MCF 10A (cell line): ENCODE data around the gene ZNF526. TPM values are rescaled to one million over a fixed set of nuclear protein-coding genes. Genes with fewer than 3 reads are reported as not detected.
"Not testable (repeated sequence)": the region's sequence is repeated elsewhere in the genome, so short reads cannot be mapped to it uniquely, and the experiment has no call there.

Source experiments
- BruUV-seq: library from RNA; stranded (reverse); fragments of 400-500 nt; replicated peaks from 2 replicates; lab custom pipeline; 2021; lab: Mats Ljungman, UMichigan
- CTCF ChIA-PET: fragments of 300-600 bp; sonication (Branson Sonifier 250); formaldehyde crosslinking; extraction: SDS; loops from one replicate; lab custom pipeline; 2021; ENCODE audit warnings: antibody characterized with exemption, inconsistent platforms; lab: Yijun Ruan, JAX
- POLR2A ChIA-PET: fragments of 300-600, 350-650 bp; sonication (Branson Sonifier 250); formaldehyde crosslinking; extraction: SDS; loops from one replicate; lab custom pipeline; 2020; ENCODE audit warnings: antibody characterized with exemption, inconsistent platforms; lab: Yijun Ruan, JAX
- DNase-seq: peaks from one replicate; pipeline ENCODE4 v3.0.0-alpha.2; 2018; ENCODE audit not compliant: unreplicated experiment
- H3K27ac Mint-ChIP-seq: one replicate; pipeline ENCODE4 v1.8.0; 2022; ENCODE audit warnings: mild to moderate bottlenecking, low read depth, mixed read lengths; ENCODE audit not compliant: unreplicated experiment
- H3K27me3 Mint-ChIP-seq: one replicate; pipeline ENCODE4 v1.8.0; 2022; ENCODE audit warnings: mixed read lengths; ENCODE audit not compliant: insufficient read depth, unreplicated experiment
- H3K36me3 Mint-ChIP-seq: one replicate; pipeline ENCODE4 v1.8.0; 2022; ENCODE audit warnings: mild to moderate bottlenecking, moderate library complexity, mixed read lengths; ENCODE audit not compliant: insufficient read depth, unreplicated experiment
- H3K4me1 Mint-ChIP-seq: one replicate; pipeline ENCODE4 v1.8.0; 2022; ENCODE audit warnings: mixed read lengths; ENCODE audit not compliant: insufficient read depth, unreplicated experiment
- H3K4me3 Mint-ChIP-seq: one replicate; pipeline ENCODE4 v1.8.0; 2022; ENCODE audit warnings: mild to moderate bottlenecking, moderate library complexity, mixed read lengths; ENCODE audit not compliant: unreplicated experiment
- H3K9me3 Mint-ChIP-seq: one replicate; pipeline ENCODE4 v1.8.0; 2022; ENCODE audit warnings: mixed read lengths; ENCODE audit not compliant: unreplicated experiment
- intact Hi-C: fragments of 100-400 bp; cut with micrococcal nuclease; formaldehyde crosslinking; loops from 2 replicates; pipeline ENCODE4 v1.14.1; 2022
- total RNA-seq: library from RNA; stranded (reverse); gene quantifications from 2 replicates; pipeline ENCODE4 v1.2.3, GENCODE V29; 2022
- TF ChIP-seq, protein P1 (sequence below): fragments of 200-600 bp; IDR thresholded peaks from one replicate; pipeline ENCODE4 v1.8.0; 2022; ENCODE audit warnings: antibody characterized with exemption, mild to moderate bottlenecking; ENCODE audit not compliant: unreplicated experiment

Gene ZNF526
- total RNA-seq, 1 experiment from 2014 or later = 12.3 TPM

DNA sequence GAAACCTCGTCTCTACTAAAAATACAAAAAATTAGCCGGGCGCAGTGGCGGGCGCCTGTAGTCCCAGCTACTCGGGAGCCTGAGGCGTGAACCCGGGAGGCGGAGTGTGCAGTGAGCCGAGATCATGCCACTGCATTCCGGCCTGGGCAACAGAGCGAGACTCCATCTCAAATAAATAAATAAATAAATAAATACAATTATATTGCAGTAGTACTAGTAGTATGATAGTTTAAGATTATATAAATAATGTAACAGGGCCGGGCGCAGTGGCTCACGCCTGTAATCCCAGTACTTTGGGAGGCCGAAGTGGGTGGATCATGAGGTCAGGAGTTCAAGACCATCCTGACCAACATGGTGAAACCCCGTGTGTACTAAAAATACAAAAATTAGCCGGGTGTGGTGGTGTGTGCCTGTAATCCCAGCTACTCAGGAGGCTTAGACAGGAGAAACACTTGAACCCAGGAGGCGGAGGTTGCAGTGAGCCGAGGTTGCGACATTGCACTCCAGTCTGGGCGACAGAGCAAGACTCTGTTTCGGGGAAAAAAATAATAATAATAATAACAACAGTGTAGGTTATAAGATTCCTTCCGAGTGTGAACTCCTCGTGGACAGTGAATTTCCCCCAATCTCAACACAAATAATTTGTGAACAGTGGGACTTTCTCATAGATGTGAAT lies 47.0 kb downstream of the ZNF526 start:
- BruUV-seq, H3K9me3 Mint-ChIP-seq, H3K27me3 Mint-ChIP-seq, DNase-seq, H3K4me3 Mint-ChIP-seq, H3K27ac Mint-ChIP-seq, intact Hi-C loops: not testable (repeated sequence)
- Mint-ChIP-seq H3K36me3 (peaks cover 10% of the 10 kb centered on the region), H3K4me1 (peaks cover 23% of the 10 kb centered on the region)
- ChIA-PET POLR2A (interaction anchor here (0.7 to 2.1 kb wide), 7 partner anchors 9 to 23 kb away, joined by 3 to 10 read pairs (median 3); partner anchors contain the start of gene ERF), CTCF (interaction anchor here (1.7 kb wide), 1 partner anchor 13 kb away, joined by 5 read pairs; no protein-coding TSS in a partner anchor)

DNA sequence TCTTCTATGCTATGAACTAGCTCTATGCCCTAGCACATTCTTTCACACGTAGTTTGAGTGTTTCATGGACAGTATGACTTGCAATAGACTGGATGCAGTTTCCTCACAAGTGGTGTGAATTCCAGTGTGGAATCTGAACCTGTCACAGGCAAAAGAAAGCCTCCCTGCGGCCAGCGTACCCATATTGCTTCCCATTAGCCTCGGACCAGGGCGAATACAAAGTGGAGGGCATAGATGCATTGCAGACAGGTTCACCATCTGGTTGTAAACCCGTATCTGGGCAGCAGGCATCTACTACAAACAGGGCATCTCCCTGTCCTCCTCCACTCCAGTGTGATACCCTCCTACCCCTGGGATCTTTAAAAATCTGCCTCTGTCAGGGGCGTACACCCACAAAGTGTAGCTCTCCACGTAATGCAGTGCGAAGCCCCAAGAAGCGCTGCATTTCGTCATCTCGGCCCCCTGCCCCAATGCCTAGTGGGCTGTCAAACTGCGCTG lies 47.6 kb downstream of the ZNF526 start:
- H3K36me3 Mint-ChIP-seq = peaks cover 10% of the 10 kb centered on the region
- no peak overlapping the region for H3K4me3 Mint-ChIP-seq
- TSS peak; percentile 16 for BruUV-seq
- H3K9me3 Mint-ChIP-seq = no peaks in the 10 kb centered on the region
- CTCF ChIA-PET = interaction anchor here (1.7 kb wide), 1 partner anchor 12 kb away, joined by 5 read pairs; no protein-coding TSS in a partner anchor
- TF ChIP-seq, protein P1, sequence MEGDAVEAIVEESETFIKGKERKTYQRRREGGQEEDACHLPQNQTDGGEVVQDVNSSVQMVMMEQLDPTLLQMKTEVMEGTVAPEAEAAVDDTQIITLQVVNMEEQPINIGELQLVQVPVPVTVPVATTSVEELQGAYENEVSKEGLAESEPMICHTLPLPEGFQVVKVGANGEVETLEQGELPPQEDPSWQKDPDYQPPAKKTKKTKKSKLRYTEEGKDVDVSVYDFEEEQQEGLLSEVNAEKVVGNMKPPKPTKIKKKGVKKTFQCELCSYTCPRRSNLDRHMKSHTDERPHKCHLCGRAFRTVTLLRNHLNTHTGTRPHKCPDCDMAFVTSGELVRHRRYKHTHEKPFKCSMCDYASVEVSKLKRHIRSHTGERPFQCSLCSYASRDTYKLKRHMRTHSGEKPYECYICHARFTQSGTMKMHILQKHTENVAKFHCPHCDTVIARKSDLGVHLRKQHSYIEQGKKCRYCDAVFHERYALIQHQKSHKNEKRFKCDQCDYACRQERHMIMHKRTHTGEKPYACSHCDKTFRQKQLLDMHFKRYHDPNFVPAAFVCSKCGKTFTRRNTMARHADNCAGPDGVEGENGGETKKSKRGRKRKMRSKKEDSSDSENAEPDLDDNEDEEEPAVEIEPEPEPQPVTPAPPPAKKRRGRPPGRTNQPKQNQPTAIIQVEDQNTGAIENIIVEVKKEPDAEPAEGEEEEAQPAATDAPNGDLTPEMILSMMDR = no peak
- intact Hi-C loops = loop anchor here (1.0 to 2.0 kb wide), 2 partner anchors 13 to 16 kb away; partner anchors contain the start of gene ERF
- peaks cover 23% of the 10 kb centered on the region for H3K4me1 Mint-ChIP-seq
- H3K27me3 Mint-ChIP-seq = no peaks in the 10 kb centered on the region
- no peak overlapping the region for H3K27ac Mint-ChIP-seq
- DNase-seq = no peak
- POLR2A ChIA-PET = interaction anchor here (0.6 to 2.1 kb wide), 6 partner anchors 12 to 23 kb away, joined by 3 to 10 read pairs (median 4); partner anchors contain the start of gene ERF

- CTCF ChIA-PET = interaction anchor here (1.7 kb wide), 1 partner anchor 11 kb away, joined by 5 read pairs; no protein-coding TSS in a partner anchor
- Mint-ChIP-seq H3K4me3 (no peak overlapping the region), H3K36me3 (peaks cover 10% of the 10 kb centered on the region), H3K27me3 (no peaks in the 10 kb centered on the region), H3K4me1 (peaks cover 23% of the 10 kb centered on the region), H3K9me3 (no peaks in the 10 kb centered on the region), H3K27ac (no peak overlapping the region)
- TF ChIP-seq, protein P1 = no peak
- peak; percentile 100 for DNase-seq
- intact Hi-C loops = loop anchor here (1.0 to 2.0 kb wide), 2 partner anchors 13 to 15 kb away; partner anchors contain the start of gene ERF
- no TSS peak for BruUV-seq
- POLR2A ChIA-PET = interaction anchor here (0.6 to 2.1 kb wide), 4 partner anchors 12 to 24 kb away, joined by 3 to 10 read pairs (median 6); partner anchors contain the start of gene ERF
These were observed 48.1 kb downstream of the ZNF526 start for GRCh38 chr19:42268142-42268703.

DNA sequence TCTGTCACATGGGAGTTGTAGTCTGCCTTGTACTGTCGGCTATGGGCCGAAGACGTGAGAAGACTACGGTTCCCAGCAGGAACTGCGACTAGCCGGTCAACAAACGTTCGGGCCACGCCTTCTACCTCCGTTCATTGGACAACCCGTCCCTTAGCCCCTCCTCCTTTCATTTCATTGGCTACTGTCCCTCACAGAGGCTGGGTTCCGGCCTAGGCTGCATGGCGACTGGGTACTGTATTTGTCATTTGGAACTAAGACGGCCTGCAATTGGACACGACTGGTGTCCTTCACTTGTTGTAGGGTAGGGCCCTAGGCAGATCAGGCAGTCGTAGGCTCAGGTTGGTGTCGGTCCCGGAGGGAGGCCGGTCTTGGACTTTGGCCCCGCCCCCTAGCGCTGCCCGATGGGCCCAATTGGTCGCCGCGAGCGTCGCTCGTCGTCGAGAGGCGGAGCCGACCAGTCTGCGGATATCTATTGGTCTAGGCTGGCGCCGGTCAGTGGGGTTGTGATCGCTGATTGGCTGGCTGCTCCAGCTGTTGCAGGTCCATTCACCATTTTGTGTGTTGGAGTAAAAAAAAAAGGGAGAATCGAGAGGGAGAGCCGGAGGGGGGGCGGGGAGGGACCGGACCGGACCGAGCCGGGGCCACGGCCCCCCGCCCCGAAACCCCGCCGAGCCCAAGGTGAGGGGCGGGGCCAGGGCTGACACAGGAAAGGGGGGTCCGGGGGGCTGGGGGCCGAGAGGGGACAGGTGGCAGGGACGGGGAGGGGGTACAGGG lies 48.8 kb downstream of the ZNF526 start, which contains the start of gene CIC:
Gene CIC (plus strand): TSS at position 549 of the 774 bp plus-strand sequence. CDS start 2,532 bp downstream, outside the sequence.
- intact Hi-C loops = loop anchor here (1.0 to 2.0 kb wide), 2 partner anchors 14 kb away; partner anchors contain the start of gene ERF
- TF ChIP-seq, protein P1 = no peak
- H3K4me3 Mint-ChIP-seq = no peak within 1 kb of the TSS
- H3K27me3 Mint-ChIP-seq = no peaks in the 10 kb centered on the region
- ChIA-PET CTCF (interaction anchor here (2.1 kb wide), 1 partner anchor 10 kb away, joined by 20 read pairs; no protein-coding TSS in a partner anchor), POLR2A (interaction anchor here (3.2 to 4.1 kb wide), 4 partner anchors 12 to 25 kb away, joined by 10 to 66 read pairs (median 39); partner anchors contain the start of genes ERF and GSK3A)
- BruUV-seq = TSS peak; percentile 80
- peak; percentile 100 for DNase-seq
- no peaks in the 10 kb centered on the region for H3K9me3 Mint-ChIP-seq
- peaks cover 16% of the 10 kb centered on the region for H3K36me3 Mint-ChIP-seq
- H3K27ac Mint-ChIP-seq = no peak within 1 kb of the TSS
- peaks cover 23% of the 10 kb centered on the region for H3K4me1 Mint-ChIP-seq
